GM19463 (cell line): Measurements from ENCODE around the gene IL22RA2.
"Not testable (repeated sequence)": the region's sequence is repeated elsewhere in the genome, so short reads cannot be mapped to it uniquely, and the experiment has no call there.

Experiments
- ATAC-seq: cut with Tn5 transposase; IDR thresholded peaks from one replicate; pipeline ENCODE4 v1.9.1; 2021; ENCODE audit warnings: mild to moderate bottlenecking, moderate library complexity; ENCODE audit not compliant: unreplicated experiment

The IL22RA2 gene, protein sequence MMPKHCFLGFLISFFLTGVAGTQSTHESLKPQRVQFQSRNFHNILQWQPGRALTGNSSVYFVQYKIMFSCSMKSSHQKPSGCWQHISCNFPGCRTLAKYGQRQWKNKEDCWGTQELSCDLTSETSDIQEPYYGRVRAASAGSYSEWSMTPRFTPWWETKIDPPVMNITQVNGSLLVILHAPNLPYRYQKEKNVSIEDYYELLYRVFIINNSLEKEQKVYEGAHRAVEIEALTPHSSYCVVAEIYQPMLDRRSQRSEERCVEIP

DNA sequence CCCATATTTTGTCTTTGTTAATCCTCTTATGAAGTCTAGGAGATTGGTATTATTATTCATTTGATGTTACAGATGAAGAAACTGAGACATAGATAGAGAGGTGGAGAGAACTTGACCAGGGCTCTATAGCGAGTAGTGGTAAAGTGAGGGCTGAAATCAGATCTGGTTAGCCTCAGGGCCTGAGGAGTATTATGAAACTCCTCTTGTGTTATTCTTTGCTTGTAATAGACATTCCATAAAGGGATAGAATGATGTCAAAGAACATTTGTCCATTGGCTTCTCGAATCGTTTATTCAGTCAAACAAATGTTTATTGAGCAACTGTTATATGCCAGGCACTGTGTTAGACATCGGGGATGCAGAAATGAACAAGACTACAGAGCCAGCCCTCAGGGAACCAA, at the start of gene IL22RA2:
TSS of gene IL22RA2 (minus strand) at position 144 of the 400 bp plus-strand sequence. CDS start 11,895 bp downstream, outside the sequence.
- ATAC-seq = no peak

DNA sequence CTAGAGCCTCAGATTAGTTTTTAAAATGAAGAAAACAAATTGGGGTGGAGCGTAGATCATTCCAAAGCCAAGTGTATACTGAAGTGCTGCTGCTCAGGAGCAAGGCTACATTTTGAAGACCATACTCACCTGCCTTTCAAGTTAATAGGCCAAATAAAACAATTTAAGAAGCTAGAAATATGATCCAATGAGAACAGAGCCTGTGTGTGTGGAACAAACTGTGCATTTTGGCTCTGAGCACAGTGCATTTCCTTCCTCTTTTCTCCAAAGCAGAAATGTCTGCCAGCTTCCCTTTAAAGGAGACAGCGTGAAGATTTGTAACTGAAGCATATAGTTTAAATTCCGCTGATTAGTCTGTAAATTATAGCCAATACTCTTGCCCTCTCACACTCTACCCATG, 48.9 kb upstream of the IL22RA2 start:
- ATAC-seq = no peak

DNA sequence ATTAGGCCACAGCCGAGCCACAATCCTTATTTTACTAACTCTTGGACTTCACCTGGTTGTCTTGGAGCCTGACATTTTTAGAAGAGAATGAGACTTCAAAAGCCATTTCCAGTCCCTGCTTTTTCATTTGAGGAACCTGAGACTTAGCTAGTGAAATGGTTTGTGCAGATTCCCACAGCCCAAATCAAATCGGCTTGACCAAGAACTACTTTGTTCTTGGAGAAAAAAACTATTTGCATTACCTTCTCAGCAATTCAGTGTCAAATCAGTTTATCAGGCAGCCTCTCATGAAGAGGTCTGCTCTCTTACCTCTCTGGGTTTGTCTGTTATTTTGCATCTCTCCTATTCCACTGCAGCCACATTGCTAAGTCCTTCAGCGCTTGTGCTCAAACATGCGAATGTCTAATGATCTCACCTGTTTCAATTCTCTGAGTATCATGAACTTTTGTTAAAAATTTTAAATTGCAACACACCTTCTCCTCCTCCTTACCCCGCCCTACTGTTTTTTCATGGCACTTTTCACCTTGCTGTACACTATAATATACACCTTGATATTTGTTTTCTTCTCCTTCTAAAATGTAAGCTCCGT, 46.3 kb upstream of the IL22RA2 start:
- ATAC-seq = no peak

DNA sequence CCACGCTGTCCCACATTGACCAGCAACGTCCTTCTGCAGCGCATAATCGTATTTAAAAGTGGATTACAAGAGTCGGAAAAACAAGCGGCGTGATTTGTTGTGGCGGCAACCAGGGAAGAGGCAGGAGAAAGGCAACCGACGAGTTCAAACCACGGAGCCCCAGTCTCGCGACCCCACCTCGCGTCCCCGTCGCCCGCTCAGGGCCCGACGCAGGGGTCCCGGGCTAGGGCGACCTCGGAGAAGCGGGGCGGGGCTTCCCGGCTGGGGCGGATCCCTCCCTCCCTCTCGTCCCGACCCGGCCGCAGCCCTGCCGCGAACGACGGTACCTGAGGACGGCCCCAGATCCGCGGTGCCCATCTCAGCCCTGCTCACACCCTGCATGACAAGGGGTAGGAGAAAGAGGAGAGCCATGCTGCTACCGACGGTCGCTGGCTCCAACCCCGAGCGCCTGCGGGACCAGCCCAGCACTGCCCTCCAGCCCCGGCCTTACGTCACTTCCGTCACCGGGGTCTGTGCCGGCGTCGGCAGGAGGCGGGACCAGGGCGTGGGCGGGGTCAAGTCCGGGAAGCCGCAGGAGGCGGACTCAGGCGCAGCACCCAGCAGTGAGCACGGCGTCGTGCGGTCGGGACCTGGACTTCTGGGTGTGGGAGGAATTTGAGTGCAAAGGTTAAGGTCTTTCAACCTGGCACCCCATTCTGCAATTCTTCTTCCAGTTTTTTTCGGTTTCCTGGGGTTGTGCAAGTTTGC, 45.6 kb upstream of the IL22RA2 start, which contains the start of gene IFNGR1:
TSS of gene IFNGR1 (minus strand) at position 469 of the 747 bp plus-strand sequence. CDS start at position 411, 58 bp downstream.
- ATAC-seq = peak; percentile 92

DNA sequence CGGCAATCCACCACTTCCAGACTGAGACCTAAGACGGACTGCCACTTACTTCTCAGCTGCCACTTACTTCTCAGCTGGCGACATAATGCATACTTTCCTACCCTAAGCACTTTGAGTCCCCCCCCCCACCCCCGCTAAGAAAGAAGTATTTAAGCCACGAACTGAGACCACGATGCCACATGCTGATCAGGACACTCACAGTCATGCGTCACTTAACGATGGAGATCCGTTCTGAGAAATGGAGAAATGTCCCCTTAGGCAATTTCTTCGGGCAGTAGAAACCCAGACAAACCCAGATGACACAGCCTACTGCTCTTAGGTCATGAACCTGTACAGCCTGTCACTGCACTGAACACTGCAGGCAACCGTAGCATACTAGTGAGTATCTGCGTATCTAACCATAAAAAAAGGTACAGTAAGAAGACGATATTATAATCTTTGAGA, 45.1 kb upstream of the IL22RA2 start:
- peak; percentile 28 for ATAC-seq

DNA sequence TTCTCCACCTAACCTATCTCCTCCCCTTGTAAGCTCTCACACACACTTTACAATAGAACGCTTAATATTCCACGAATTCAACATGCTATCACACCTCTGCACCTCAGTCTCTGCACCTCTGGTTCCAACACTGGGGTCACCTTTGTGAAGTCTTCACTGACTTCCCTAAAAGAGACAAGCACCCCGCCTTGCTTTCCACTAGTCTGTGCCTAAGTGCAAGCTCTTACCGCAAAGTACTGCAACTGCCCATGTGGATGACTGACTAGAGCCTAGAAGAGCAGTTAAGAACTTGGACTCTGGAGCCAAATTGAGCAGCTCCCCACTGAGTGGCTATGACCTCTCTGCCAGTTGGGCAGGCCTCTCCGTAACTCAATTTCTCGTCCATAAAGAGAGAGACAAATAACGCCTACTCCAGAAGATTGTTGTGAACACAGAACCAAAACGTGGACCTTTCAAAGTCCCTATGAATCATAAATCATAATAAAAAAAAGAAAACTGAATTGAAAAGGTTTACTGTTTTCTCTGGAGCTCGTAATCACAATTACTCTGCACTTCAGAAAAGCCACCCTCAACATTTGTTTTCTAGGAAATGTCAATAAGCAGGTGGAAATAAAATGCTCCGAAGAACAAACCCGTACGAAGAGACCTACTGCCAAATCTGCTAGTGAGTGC, 44.5 kb upstream of the IL22RA2 start:
- ATAC-seq = no peak

DNA sequence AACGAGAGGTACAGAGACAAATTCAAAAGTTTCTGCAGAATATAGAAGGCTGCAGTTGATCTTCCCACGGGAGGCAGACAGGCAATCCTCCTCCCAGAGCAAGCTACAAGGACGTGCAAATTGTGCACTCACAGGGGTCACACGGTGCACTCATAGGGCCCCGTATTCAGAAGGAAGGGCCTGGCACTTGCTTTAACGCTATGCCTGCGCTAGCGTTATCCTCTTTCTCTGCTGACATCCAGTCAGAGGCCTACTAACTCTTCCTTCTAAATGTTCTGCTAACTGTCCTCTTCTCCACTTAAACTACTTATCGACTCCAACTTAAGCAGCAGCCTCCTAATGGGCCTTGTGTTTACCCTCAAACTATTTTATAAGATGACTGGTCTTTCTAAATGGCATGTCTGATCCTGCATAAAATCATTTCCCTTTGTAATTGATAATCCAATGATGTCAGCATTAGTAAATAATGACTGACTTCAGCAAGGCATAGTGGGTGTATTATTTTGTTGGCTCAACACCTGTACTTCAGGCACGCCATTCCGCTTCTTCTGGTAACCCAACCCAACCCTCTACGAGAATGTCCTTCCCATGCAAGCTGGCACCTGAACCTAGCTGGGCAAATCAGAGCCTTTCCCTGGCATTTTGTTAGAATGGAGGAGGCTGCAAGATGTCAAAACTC, 43.6 kb upstream of the IL22RA2 start:
- no peak for ATAC-seq

DNA sequence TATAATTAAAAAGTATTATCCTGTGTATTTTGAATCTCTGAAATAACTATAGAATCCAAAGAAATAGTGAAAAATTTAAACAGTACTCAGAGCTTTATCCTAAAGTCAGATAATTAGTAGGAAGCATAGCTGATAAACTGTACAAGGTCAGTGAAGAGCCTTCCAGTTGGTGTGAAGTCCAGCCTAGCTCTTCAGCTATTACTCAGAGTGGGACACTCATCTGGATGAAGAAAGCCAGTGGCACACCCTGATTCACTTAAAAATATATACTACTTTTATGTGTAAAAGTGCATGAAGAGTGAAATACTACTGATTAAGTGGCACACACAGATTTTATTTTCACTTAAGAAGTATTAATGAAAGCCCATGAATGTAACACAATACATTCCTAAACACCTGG, 42.7 kb upstream of the IL22RA2 start:
- ATAC-seq = no peak

DNA sequence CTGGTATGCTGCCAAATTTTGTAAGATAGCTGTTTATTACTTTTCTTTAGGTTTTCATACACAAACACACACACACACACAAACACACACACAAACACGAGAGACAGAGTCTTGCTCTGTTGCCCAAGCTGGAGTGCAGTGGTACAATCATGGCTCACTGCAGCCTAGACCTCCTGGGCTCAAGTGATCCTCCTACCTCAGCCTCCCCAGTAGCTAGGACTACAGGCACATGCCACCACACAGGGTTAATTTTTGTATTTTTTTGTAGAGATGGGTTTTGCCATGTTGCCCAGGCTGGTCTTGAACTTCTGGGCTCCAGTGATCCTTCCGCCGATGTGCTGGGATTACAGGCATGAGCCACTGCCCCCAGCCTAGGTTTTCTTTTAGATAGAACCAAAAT, 42.2 kb upstream of the IL22RA2 start:
- ATAC-seq = not testable (repeated sequence)

DNA sequence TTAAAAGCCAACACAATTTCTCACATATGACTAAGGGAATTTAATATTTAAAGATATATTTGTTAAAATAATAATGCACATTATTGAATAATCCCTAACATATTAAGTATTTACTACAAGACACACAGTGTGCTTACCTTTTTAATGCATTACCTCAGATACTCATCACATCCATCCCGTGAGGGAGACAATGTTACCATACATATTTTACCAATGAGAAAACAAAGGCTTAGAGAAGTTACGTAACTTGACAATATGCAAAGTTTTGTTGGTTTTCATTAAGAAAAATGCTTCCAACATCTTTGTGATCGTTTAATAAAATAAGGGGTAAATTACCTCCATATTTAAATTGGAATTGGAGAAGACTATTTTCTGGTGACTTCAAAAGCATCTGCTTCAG, 41.5 kb upstream of the IL22RA2 start:
- no peak for ATAC-seq

DNA sequence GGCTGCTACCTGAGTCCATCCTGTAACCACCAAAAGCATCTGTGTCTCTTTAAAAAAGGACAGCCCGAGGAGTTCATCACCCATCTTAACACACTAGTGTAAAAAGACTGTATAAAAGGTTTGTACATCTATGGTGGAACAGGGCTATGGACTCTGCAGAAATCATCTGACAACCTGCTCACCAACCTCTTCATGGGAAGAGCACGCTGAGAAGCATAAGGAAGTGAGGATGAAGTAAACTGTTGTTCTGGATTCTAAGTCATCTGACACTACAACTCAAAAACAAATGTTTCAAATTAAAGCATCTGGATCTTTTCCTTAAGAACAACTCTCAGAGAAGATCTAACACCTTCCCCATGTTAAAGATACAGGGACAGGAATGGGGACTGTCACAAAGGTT, 40.4 kb upstream of the IL22RA2 start:
- ATAC-seq = no peak

DNA sequence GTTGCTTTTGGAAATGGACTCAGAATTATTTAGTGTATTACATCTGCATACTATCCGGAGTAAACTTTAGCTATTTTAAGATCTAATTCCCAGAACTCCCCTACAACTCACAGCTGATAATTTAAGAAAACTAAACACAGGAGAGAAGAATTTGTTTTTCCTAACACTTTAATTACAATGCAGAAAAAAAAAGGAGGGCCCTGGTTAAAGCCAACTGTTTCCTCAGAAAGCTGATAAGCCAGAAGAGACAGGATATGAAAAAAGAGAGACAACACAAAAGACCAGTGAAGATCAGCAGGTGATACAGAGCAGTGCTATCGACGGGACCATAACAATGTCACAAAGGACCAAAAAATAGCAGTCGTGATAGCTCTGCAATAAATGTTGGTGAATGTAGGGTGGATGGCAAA, 39.9 kb upstream of the IL22RA2 start:
- no peak for ATAC-seq

DNA sequence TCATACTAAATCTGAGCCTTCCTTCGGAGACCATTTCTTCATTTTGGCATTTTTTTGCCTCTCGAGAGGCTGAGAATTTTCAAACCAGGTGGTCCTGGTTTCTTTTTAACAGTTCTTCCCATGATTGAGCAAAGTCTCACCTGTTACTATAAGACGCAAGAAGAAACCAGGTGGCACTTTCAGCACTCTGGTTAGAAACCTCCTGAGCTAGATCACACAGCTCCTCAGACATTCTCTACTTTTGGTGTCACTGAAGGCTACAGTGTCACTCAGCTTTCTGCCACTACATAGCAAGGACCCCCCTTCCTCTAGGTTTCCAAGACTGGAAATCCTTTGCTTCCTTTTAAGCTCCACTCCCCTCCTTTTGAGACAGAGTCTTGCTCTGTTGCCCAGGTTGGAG, 38.5 kb upstream of the IL22RA2 start:
- no peak for ATAC-seq

DNA sequence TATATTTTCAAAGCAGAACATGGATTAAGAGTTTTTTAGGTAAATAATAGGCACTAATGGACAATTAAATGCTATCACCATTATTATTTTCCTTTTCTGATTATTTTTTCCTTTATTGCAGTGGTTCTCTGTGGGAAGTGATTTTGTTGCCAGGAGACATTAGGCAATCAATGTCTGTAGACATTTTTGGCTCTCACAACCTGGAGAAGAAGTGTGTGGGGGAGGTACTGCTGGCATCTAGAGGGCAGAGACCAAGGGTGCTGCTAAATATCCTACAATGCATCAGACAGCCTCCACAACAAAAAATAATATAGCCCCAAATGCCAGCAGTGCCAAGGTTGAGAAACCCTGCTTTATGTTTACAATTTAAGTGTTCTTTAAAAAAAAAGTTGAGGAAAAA, 37.5 kb upstream of the IL22RA2 start:
- no peak for ATAC-seq

DNA sequence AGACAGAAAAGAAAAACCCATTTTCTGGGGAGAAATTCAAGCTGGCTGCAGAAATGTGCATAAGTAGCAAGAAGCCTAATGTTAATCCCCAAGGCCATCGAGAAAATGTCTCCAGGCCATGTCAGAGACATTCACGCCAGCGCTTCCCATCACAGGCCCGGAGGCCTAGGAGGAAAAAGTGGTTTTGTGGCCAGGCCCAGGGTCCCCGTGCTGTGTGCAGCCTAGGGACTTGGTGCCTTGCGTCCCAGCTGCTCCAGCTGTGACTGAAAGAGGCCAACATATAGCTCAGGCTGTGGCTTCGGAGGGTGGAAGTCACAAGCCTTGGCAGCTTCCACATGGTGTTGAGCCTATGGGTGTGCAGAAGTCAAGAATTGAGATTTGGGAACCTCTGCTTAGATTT, 34.8 kb upstream of the IL22RA2 start:
- no peak for ATAC-seq

DNA sequence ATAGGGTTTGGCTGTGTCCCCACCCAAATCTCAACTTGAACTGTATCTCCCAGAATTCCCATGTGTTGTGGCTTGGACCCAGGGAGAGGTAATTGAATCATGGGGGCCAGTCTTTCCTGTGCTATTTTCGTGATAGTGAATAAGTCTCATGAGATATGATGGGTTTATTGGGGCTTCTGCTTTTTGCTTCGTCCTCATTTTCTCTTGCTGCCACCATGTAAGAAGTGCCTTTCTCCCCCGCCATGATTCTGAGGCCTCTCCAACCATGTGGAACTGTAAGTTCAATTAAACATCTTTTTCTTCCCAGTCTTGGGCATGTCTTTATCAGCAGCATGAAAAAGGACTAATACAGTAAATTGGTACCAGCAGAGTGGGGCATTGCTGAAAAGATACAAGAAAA, 34.0 kb upstream of the IL22RA2 start:
- ATAC-seq = not testable (repeated sequence)

DNA sequence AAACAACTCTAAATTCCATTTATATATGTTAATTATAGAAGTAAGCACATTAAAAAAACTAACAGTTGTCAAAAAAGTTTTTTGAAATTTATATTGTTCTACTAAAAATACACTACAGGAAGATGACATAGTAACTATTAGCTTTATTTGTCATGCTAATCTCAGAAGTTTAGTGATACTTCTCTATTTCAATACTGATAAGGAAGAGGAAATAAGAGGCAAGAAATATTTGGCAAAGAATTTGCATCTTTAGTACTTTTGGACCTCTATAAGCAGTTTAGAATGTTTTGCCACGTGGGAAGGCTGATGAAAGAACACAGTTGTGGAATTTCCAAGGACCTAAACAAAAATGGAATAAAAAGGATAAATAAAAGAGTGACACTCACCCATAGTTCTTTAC, 33.1 kb upstream of the IL22RA2 start:
- no peak for ATAC-seq

DNA sequence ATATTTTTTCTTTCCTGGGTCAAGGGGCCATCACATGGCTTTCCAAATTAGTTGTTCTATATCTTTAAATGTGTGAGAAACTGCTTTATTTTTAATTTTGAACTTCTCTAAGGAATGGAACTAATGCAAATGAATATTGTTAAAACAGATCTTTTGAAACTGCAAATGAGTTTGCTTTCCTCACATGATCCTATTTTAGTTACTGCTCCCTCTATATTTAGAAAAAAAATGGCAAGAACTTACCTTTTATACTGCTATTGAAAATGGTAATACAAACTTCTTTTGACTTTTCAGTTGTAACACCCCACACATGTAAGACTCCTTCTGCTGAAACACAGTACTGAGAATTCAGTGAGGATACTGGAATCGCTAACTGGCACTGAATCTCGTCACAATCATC, 29.8 kb upstream of the IL22RA2 start:
- ATAC-seq = no peak

DNA sequence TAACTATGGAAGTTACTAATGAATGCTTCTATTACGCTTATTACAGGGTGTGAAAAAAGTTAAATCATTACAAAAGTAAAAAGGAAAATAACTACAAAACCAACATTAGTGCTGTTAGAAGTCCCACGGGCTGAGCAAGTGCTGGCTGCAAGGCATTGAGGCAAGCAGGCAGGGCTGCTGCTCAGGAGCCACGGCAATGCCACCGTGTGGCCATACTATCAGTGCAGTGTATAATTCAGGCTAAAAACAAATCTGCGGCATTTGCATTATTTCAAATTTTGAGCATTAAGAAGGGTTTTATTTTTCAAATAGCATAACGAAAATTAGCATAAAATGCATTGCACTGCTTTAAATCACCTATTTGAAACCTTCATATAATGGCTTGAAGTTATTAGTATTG, 28.6 kb upstream of the IL22RA2 start:
- no peak for ATAC-seq

DNA sequence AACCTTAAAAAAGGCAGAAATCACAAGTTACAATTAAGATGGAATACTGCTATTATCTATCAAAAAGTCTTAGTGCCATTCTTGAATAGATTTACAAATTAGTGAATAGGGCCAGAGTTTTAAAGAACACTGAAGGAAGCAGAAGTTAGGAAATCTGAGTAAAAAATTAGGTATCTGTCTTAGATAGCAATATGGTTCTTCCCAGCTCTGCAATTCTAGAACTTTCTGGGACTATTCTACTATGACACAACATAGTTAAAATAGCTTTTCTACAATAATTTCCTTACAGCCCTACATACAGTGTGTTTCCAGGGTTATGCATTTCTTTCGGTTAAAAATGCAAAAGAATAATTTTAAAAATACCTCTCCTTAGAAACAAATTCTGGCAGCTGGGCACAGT, 27.6 kb upstream of the IL22RA2 start:
- ATAC-seq = no peak

DNA sequence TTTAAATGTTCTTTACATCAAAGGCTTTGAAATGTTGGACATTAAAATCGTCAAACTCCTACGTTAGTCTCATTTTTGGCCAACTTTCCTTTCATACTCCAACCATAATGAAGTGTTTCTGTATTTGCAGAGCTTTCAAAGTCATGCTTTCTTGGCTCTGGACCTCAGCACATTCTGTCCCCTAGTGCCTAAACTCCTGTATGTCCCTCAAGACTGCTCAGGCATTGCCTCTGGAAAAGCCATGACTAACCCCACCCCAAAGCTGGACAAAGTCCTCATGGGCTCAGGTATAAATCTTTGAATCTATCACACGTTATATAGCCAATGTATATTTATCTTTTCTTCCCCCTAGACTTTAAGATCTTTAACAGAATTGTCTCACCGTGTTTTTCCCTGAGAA, 26.8 kb upstream of the IL22RA2 start:
- no peak for ATAC-seq
